HG03196 (cell line): ENCODE measurements around the gene TNNI3.
"Not testable (repeated sequence)": the region's sequence is repeated elsewhere in the genome, so short reads cannot be mapped to it uniquely, and the experiment has no call there.

Experiments used
- ATAC-seq: cut with Tn5 transposase; IDR thresholded peaks from one replicate; pipeline ENCODE4 v1.9.1; 2021; ENCODE audit not compliant: unreplicated experiment

The TNNI3 gene

DNA sequence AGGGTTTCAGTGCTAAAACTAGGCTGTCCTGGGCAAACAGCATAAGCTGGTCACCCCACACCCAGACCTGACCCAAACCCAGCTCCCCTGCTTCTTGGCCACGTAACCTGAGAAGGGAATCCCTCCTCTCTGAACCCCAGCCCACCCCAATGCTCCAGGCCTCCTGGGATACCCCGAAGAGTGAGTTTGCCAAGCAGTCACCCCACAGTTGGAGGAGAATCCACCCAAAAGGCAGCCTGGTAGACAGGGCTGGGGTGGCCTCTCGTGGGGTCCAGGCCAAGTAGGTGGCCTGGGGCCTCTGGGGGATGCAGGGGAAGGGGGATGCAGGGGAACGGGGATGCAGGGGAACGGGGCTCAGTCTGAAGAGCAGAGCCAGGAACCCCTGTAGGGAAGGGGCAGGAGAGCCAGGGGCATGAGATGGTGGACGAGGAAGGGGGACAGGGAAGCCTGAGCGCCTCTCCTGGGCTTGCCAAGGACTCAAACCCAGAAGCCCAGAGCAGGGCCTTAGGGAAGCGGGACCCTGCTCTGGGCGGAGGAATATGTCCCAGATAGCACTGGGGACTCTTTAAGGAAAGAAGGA is 42.9 kb downstream of the TNNI3 start:
- ATAC-seq: no peak

DNA sequence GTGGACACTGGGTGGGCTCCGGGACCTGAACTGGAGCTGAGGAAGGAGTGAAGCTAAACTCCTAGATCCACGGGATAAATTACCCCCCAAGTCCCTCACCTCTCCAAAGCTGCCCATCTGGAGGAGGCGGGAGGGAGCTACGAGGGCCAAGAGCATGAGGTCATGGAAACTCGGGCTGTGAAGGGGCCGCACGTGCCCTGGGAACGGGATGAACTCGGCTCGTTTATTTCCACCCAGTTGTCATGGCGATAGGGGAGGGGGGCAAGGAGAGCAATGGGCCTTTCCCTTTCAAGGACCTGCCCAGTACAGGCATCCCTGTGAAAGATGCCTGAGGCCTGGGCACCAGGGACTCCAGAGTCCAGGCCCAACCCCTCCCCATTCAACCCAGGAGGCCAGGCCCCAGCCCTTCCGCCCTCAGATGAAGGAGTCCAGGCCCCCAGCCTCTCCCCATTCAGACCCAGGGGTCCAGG is 43.9 kb downstream of the TNNI3 start:
- no peak for ATAC-seq

- ATAC-seq: no peak
Observed at GRCh38 chr19:55112777-55113569, 44.6 kb downstream of the TNNI3 start.

DNA sequence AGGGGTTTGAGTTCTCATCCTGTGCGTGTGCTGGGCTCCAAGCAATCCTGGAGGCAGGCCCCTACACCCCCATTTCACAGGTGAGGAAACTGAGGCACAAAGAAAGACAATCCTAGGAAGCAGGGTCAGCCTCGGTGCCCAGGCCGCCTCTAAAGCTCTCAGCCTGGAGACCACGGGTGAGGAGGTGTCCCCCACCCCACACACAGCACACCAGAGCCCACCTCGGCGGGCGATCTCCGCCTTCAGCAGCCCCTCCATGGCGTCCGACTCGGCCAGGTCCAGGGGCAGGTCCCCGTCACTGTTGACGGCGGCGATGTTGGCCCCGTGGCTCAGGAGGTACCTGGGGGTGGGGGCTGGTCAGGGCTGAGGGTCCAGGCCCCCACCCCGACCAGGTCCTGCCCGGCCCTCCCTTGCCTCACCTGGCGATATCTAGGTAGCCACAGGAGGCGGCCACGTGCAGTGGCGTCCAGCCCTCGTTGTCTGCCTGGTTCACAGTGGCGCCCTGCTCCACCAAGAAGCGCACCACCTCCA is 45.2 kb downstream of the TNNI3 start:
- no peak for ATAC-seq

DNA sequence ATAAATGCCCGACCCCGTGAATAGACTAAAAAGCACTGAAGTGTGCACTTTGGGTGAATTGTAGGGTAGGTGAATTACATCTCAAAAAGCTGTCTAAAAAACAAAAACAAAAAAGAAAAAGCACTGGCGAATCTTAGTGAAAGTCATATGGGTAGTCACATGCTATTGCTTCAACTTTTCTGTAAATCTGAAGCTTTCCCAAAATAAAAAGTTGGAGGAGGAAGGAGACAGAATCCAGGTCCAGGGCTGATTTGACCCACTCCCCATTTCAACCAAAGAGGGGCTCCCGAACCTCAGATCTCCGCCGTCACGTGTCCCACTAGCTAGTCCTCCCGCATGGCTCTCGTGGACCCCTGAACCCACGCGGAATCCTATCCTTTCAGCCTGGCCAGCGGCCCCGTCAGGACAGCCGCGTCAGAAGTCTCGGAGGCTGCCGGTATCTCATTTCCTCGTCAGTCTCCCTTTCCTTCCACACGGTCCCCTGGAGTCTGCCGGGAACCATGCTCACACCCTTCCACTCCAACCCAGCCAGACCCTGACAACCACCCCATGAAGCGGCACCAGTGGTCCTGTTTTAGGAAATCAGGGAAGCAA is 46.2 kb downstream of the TNNI3 start:
- no peak for ATAC-seq

GRCh38 chr19:55109527-55110291 is 47.8 kb downstream of the TNNI3 start:
- no peak for ATAC-seq

- ATAC-seq: not testable (repeated sequence)
Observed at GRCh38 chr19:55107252-55107651, 50.3 kb downstream of the TNNI3 start.

DNA sequence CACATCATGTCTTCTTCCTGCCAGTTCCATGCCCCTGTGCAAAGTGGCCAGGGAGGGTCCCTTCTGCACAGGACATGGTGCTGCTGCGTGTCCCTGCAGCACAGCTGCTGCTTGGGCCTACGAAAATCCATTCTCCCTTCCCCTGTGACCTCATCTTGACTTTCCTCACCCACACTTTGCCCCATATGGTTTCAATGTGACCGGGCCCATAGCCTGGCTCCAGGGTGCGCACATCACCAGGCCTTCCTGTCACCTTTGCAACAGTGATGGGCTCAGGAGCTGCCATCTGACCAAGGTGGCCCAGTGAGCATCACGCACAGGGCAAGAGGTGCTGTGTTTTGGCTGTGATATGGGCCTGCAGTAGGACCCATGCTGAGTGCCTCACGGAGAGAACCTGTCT is 50.9 kb downstream of the TNNI3 start:
- no peak for ATAC-seq

DNA sequence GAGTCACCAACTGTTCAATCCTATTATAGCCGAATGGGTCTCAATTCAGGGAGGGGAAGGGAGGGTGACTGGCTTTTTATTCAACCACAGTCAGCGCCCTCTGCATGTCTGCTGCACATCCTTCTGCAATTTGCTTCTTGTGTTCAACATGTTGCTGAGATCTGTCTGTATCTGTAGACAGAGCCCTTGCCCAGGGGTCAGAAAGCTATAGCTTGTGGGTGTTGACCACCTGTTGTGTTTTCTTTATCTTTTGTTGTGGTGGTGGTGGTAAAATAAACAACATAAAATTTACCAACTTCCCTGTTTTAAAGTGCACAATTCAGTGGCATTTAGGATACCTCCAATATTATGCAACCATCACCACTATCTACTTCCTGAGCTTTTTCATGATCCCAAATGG is 52.3 kb downstream of the TNNI3 start:
- ATAC-seq: no peak

GRCh38 chr19:55103190-55103589 is 54.3 kb downstream of the TNNI3 start:
- ATAC-seq: no peak
